PC-3 (cell line): ENCODE data around the gene LRRC49. TPM values are rescaled to one million over a fixed set of nuclear protein-coding genes. Genes with fewer than 3 reads are reported as not detected.
"Not testable (repeated sequence)": the region's sequence is repeated elsewhere in the genome, so short reads cannot be mapped to it uniquely, and the experiment has no call there.

Source experiments
- ATAC-seq: fragments of 200-7000 bp; cut with Tn5 transposase; 2 replicates; pipeline ENCODE4 v1.9.1; 2020; ENCODE audit warnings: mild to moderate bottlenecking, moderate library complexity
- BruUV-seq: library from RNA; stranded (reverse); fragments of 400-500 nt; replicated peaks from 2 replicates; lab custom pipeline; 2021; lab: Mats Ljungman, UMichigan
- CTCF ChIA-PET: fragments of 300-600 bp; sonication (Branson Sonifier 250); formaldehyde crosslinking; loops from one replicate; lab custom pipeline; 2022; ENCODE audit warnings: antibody characterized with exemption; lab: Charles Lee
- POLR2A ChIA-PET: fragments of 300-600 bp; sonication (Branson Sonifier 250); formaldehyde crosslinking; loops from one replicate; lab custom pipeline; 2022; ENCODE audit warnings: antibody characterized with exemption; ENCODE audit not compliant: unreplicated experiment; lab: Charles Lee
- DNase-seq: peaks from one replicate; pipeline ENCODE4 v3.0.0-alpha.2; 2015
- H2AFZ ChIP-seq: fragments of 300-600 bp; sonication (generic); 2 replicates; pipeline ENCODE4 v1.6.0; 2016; ENCODE audit warnings: antibody characterized with exemption, low read length
- H3F3A ChIP-seq: fragments of 300-600 bp; sonication (generic); one replicate; pipeline ENCODE4 v1.6.0; 2017; ENCODE audit warnings: antibody characterized with exemption, low read length, control low read depth, mild to moderate bottlenecking; ENCODE audit not compliant: unreplicated experiment
- H3K27ac ChIP-seq: fragments of 300-600 bp; sonication (generic); 2 replicates; pipeline ENCODE4 v1.5.1; 2016; ENCODE audit warnings: mild to moderate bottlenecking, low read length
- H3K27me3 ChIP-seq: fragments of 300-600 bp; sonication (generic); 2 replicates; pipeline ENCODE4 v1.6.1; 2016; ENCODE audit warnings: low read length, mixed read lengths
- H3K36me3 ChIP-seq: fragments of 300-600 bp; sonication (generic); 2 replicates; pipeline ENCODE4 v1.6.1; 2016; ENCODE audit warnings: low read depth, mixed run types, low read length, mixed read lengths
- H3K4me1 ChIP-seq: fragments of 300-600 bp; sonication (generic); 2 replicates; pipeline ENCODE4 v1.5.1; 2016; ENCODE audit warnings: low read length; ENCODE audit not compliant: insufficient read depth
- H3K4me2 ChIP-seq: fragments of 300-600 bp; sonication (generic); 2 replicates; pipeline ENCODE4 v1.6.0; 2016; ENCODE audit warnings: low read length
- H3K4me3 ChIP-seq: fragments of 300-600 bp; sonication (generic); 2 replicates; pipeline ENCODE4 v1.5.1; 2016; ENCODE audit warnings: mild to moderate bottlenecking, low read length, mixed read lengths
- H3K79me2 ChIP-seq: fragments of 300-600 bp; sonication (generic); 2 replicates; pipeline ENCODE4 v1.6.1; 2017; ENCODE audit warnings: low read length, mixed read lengths
- H3K9ac ChIP-seq: fragments of 300-600 bp; sonication (generic); 2 replicates; pipeline ENCODE4 v1.6.0; 2016; ENCODE audit warnings: mild to moderate bottlenecking, low read length
- H3K9me2 ChIP-seq: fragments of 300-600 bp; sonication (generic); replicated peaks from 2 replicates; pipeline ENCODE4 v1.6.1; 2016; ENCODE audit warnings: mixed run types, low read length, mixed read lengths
- H3K9me3 ChIP-seq: fragments of 300-600 bp; sonication (generic); 2 replicates; pipeline ENCODE4 v1.6.1; 2016; ENCODE audit warnings: low read length, mixed read lengths
- H4K20me1 ChIP-seq: fragments of 300-600 bp; sonication (generic); 2 replicates; pipeline ENCODE4 v1.6.1; 2016; ENCODE audit warnings: low read length, mixed read lengths
- CTCF ChIP-seq: fragments of 300-600 bp; sonication (generic); conservative IDR thresholded peaks from 2 replicates; pipeline ENCODE4 v1.5.1; 2017; ENCODE audit warnings: antibody characterized with exemption, low read depth, mild to moderate bottlenecking, low read length
- EZH2 ChIP-seq: fragments of 300-600 bp; sonication (generic); IDR thresholded peaks from one replicate; pipeline ENCODE4 v1.6.1; 2017; ENCODE audit warnings: antibody characterized with exemption, mild to moderate bottlenecking, low read length; ENCODE audit not compliant: unreplicated experiment
- EZH2phosphoT487 ChIP-seq: fragments of 300-600 bp; sonication (generic); IDR thresholded peaks from 2 replicates; pipeline ENCODE4 v1.6.1; 2018; ENCODE audit warnings: mild to moderate bottlenecking, antibody characterized with exemption, low read length, borderline replicate concordance
- intact Hi-C: fragments of 100-400 bp; cut with micrococcal nuclease; formaldehyde crosslinking; loops from 2 replicates; pipeline ENCODE4 v1.9.0; 2023
- total RNA-seq: library from RNA; depleted of rRNA; stranded (reverse); fragments of >200 nt; gene quantifications from 2 replicates; pipeline ENCODE4 v1.2.3, GENCODE V29; 2014

Gene LRRC49
- total RNA-seq, 1 experiment from 2014 or later = 7.7 TPM

GRCh38 chr15:70867911-70868467 is 24.6 kb upstream of the LRRC49 start:
- BruUV-seq = no TSS peak
- Histone ChIP-seq H3K36me3 (no peaks in the 10 kb centered on the region), H3K9ac (no peak overlapping the region), H3K4me3 (no peak overlapping the region), H3K4me1 (peaks cover 23% of the 10 kb centered on the region), H2AFZ (no peak overlapping the region), H3K79me2 (no peaks in the 10 kb centered on the region), H3K9me2 (no peaks in the 10 kb centered on the region), H3K4me2 (no peak overlapping the region), H4K20me1 (no peaks in the 10 kb centered on the region), H3F3A (peaks cover 2% of the 10 kb centered on the region), H3K27me3 (no peaks in the 10 kb centered on the region), H3K27ac (no peak overlapping the region), H3K9me3 (no peaks in the 10 kb centered on the region)
- intact Hi-C loops = no loop called here
- TF ChIP-seq CTCF (no peak), EZH2phosphoT487 (no peak), EZH2 (no peak)
- POLR2A ChIA-PET = no interaction called here
- no peak for ATAC-seq
- CTCF ChIA-PET = interaction anchor here (0.6 kb wide), 1 partner anchor 246 kb away, joined by 3 read pairs; no protein-coding TSS in a partner anchor
- DNase-seq = no peak

- no peak overlapping the region for H2AFZ ChIP-seq
- no peaks in the 10 kb centered on the region for H3K36me3 ChIP-seq
- peaks cover 10% of the 10 kb centered on the region for H3K4me1 ChIP-seq
- H3K4me2 ChIP-seq = no peak overlapping the region
- no peaks in the 10 kb centered on the region for H3F3A ChIP-seq
- H3K9ac ChIP-seq = no peak overlapping the region
- ATAC-seq (no peak), DNase-seq (no peak)
- H3K27me3 ChIP-seq = no peaks in the 10 kb centered on the region
- CTCF ChIA-PET = no interaction called here
- H3K79me2 ChIP-seq = no peaks in the 10 kb centered on the region
- no peaks in the 10 kb centered on the region for H3K9me2 ChIP-seq
- TF ChIP-seq EZH2phosphoT487 (no peak), EZH2 (no peak), CTCF (no peak)
- BruUV-seq = no TSS peak
- POLR2A ChIA-PET = no interaction called here
- H3K4me3 ChIP-seq = no peak overlapping the region
- no peaks in the 10 kb centered on the region for H3K9me3 ChIP-seq
- no peak overlapping the region for H3K27ac ChIP-seq
- H4K20me1 ChIP-seq = no peaks in the 10 kb centered on the region
- intact Hi-C loops = no loop called here
Measured at GRCh38 chr15:70869346-70869745, 23.3 kb upstream of the LRRC49 start.

GRCh38 chr15:70870051-70870450 is 22.6 kb upstream of the LRRC49 start:
- Histone ChIP-seq H3K36me3 (no peaks in the 10 kb centered on the region), H3K4me1 (peaks cover 13% of the 10 kb centered on the region), H3K4me3 (no peak overlapping the region), H3K9ac (no peak overlapping the region), H2AFZ (no peak overlapping the region), H3K27me3 (no peaks in the 10 kb centered on the region), H3F3A (no peaks in the 10 kb centered on the region), H3K9me3 (no peaks in the 10 kb centered on the region), H4K20me1 (no peaks in the 10 kb centered on the region), H3K4me2 (0 out of 2 replicates have a peak overlapping the region, but pooled peaks have one; percentile 8), H3K27ac (no peak overlapping the region), H3K9me2 (no peaks in the 10 kb centered on the region), H3K79me2 (no peaks in the 10 kb centered on the region)
- ChIA-PET CTCF (no interaction called here), POLR2A (interaction anchor here (0.5 kb wide), 1 partner anchor 31 kb away, joined by 8 read pairs; no protein-coding TSS in a partner anchor)
- no TSS peak for BruUV-seq
- DNase-seq = peak; percentile 54
- ATAC-seq = peak; percentile 31; the same call in 1 of the 2 replicates
- TF ChIP-seq EZH2 = no peak
- no peak for TF ChIP-seq CTCF
- TF ChIP-seq EZH2phosphoT487 = no peak
- intact Hi-C loops = loop anchor here (10.0 kb wide), 1 partner anchor 105 kb away; the partner anchor contains the start of gene UACA

- H3F3A ChIP-seq, H3K9me3 ChIP-seq, H3K9ac ChIP-seq, POLR2A ChIA-PET, H3K27ac ChIP-seq, ATAC-seq, DNase-seq, H3K79me2 ChIP-seq, H3K36me3 ChIP-seq, H3K27me3 ChIP-seq, CTCF ChIA-PET, H3K4me2 ChIP-seq, H4K20me1 ChIP-seq, BruUV-seq, H2AFZ ChIP-seq, H3K9me2 ChIP-seq, H3K4me3 ChIP-seq: not testable (repeated sequence)
- intact Hi-C loops = loop anchor here (10.0 kb wide), 1 partner anchor 107 kb away; the partner anchor contains the start of gene UACA
- H3K4me1 ChIP-seq = peaks cover 13% of the 10 kb centered on the region
Measured at GRCh38 chr15:70871490-70871889, 21.1 kb upstream of the LRRC49 start.
